Occipital lobe (tissue), 2 donors: Measurements from ENCODE around the gene ATXN10. TPM values are rescaled to one million over a fixed set of nuclear protein-coding genes. Genes with fewer than 3 reads are reported as not detected.
A peak's percentile ranks its signal among the peaks of the same experiment; 100 is the strongest.
"Not testable (repeated sequence)": the region's sequence is repeated elsewhere in the genome, so short reads cannot be mapped to it uniquely, and the experiment has no call there.

Source experiments
- DNase-seq: peaks from one replicate; lab custom pipeline; 2025; lab: John Stamatoyannopoulos, UW
- total RNA-seq: library from RNA; depleted of rRNA; stranded (reverse); fragments of >200 nt; gene quantifications from one replicate; pipeline ENCODE4 v1.2.3, GENCODE V29; 2014

ATXN10 gene
- total RNA-seq, 1 donor from 2014 or later, result 326 TPM

- no peak for DNase-seq
Observed at GRCh38 chr22:45784357-45785277, 113.0 kb downstream of the ATXN10 start.

DNA sequence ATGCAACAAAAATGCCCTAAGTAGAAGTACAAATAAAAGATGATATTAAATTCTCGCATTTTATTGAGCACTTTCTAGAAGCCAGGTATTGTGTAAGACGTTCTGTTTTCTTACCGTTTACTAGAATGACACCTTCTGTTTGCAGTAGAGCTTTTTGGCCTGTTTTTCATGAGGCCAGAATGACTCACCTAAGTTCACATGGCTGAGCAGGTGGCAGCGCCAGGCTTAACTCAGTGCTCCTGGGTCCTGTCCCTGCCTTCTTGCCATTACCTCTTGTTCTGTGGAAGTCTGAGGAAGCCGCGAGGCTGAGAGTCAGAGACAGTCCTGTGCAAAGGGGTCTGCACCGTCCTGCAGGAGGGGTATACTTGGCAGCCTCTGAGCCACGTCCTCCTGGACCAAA, 113.8 kb downstream of the ATXN10 start:
- DNase-seq, result no peak

DNA sequence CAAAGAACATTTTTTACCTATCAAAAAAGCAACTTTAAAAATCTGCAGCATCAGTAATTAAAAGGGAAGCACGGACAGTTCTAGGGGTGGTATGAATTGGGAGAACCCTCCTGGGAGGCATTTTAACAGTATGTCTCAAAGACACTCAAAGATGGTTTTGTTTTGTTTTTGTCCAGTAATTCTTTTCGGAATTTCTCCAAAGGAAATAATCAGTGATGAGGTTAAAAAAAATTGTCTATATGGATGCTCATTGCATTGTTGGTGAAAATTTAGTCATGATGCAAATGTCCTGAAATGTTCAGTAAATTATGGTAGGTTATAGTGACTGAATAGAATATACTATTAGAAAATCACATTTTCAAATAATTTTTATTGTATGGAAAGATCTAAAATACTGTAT, 115.1 kb downstream of the ATXN10 start:
- no peak for DNase-seq

GRCh38 chr22:45787759-45788158, 116.1 kb downstream of the ATXN10 start:
- no peak for DNase-seq

DNA sequence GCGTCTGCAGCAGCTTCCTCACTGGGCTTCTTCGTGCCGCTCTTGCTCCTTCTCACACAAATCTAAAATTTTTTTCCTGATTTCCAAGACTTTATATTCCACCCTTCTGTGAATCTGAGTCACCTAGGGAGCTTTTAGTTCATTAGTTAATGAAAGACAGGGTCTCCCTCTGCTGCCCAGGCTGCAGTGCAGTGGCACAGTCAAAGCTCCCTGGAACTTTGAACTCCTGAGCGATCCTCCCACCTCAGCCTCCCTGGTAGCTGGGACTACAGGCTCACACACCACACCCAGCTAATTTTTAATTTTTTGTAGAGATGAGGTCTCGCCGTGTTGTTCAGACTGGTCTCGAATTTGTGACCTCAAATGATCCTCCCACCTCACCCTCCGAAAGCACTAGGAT, 116.9 kb downstream of the ATXN10 start:
- DNase-seq, result no peak

DNA sequence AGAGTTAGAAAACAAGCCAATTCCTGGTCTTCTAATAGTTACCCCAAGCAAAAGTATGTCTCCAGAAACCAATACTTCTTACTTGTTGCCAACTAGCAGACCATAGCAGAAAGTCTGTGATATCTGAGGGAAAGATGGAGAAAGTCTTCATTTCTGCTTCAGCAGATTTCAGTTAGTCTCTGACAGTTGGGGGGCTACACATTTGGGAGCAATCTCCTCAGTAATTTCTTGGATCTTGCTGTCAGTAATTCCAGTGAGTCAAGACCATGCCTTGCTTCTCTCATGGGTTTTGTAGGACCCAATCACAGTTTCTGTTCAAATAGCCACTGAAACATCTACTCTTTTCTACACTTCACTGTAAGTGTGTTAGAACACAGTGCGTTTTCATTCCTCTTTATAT, 118.8 kb downstream of the ATXN10 start:
- no peak for DNase-seq

DNA sequence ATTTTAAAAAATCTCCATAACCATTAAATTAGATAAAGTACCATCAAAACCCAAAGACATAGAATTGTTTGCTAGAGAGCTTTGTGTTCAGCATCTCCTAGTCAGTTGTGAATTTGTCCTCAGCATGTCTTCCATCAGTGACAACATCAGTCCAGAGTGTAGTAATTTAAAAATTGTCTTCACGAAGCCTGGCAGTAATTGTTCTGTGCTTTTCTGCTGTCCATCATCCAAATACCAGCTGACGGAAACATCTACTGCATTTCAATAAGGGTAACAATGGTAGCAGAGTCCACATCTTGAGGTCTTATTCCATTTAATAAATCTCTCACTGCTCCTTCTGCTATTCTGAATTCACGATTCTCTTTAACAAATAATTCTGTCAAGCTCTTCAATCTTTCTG, 121.5 kb downstream of the ATXN10 start:
- no peak for DNase-seq

DNA sequence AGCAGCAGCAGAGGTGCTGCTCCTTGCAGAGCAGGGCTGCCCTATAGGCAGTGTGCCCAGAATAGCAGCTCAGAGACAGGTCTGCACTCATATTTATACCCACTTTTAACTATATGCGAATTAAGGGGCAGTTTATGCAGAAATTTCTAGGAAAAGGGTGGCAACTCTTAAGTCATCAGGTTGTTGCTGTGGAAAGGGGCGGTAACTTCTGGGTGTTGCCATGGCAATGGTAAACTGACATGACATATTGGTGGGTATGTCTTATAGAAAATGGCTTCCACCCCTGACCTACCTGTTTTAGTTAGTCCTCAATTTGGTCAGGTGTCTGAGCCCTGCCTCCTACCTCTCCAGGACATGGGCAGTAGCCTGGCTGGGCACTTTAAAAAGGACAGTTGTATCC, 122.3 kb downstream of the ATXN10 start:
- no peak for DNase-seq

- not testable (repeated sequence) for DNase-seq
Observed at GRCh38 chr22:45796009-45796408, 124.4 kb downstream of the ATXN10 start.

DNA sequence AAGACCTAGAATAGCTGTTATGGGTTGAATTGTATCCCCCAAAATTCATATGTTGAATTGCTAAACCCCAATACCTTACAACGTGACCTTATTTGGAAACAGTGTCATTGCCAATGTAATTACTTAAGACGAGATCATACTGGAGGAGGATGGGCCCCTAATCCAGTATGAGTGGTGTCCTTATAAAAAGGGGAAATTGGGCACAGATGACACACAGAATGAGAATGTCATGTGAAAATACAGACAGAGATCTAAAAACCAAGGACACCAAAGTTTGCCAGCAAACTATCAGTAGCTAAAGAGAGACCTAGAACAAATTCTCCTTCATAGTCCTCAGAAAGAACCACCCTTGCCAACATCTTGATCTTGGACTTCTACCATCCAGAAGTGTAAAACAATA, 127.7 kb downstream of the ATXN10 start:
- no peak for DNase-seq

DNA sequence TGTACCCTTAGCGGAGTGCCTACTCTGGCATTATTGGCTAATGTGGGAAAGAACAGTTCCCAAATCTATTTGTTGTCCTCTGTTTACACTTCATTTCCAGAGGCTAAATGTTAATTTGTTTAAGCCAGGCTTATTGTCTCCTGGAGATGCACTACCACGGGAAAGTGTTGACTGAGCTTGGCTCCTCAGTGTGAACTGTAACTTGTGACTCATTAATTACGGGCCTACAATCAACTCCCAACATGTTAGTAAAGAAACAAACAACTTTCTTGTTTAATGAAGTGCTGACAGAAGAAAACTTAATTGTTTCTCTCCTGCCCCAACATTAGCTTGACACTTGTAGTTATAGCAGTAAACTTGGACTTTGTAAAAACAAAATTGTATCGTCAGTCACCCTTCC, 130.4 kb downstream of the ATXN10 start:
- DNase-seq, result no peak

GRCh38 chr22:45804319-45804985, 132.8 kb downstream of the ATXN10 start:
- no peak for DNase-seq

GRCh38 chr22:45804986-45805325, 133.3 kb downstream of the ATXN10 start:
- no peak for DNase-seq

DNA sequence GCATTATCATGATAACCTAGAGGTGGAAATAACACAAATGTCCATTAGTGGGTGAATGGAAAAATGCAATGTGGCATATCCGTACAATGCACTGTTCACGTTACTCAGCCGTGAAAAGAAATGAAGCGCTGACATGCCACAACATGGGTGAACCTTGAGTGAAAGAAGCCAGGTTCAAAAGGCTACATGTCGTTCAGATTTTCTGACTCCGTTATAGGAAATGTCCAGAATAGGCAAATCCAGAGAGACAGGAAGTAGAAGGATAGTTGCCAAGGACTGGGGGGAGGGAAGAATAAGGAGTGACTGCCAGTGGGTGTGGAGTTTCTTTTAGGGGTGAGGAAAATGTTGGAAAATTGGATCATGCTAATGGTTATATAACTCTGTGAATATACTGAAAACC, 133.8 kb downstream of the ATXN10 start:
- no peak for DNase-seq

- DNase-seq, result no peak
Observed at GRCh38 chr22:45807156-45807915, 135.7 kb downstream of the ATXN10 start.

DNA sequence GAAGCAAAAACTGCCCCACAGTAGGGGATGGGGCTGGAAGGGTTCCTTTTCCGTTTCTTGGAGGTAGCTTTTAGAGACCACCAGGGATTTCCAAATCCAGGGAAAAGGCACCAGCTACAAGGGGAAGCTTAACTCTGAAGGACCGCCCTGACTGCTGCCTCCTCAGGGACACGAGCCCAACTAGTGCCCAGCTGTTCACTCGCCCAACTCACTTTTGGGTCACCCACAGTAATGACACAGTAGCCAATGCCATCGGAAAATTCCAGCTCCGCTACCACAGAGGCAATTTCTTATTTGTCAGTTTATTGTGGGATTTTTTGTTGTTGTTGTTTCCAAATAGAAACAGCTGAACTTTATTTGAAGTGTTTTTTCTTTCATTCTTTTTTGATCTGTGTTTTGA, 141.3 kb downstream of the ATXN10 start:
- no peak for DNase-seq

DNA sequence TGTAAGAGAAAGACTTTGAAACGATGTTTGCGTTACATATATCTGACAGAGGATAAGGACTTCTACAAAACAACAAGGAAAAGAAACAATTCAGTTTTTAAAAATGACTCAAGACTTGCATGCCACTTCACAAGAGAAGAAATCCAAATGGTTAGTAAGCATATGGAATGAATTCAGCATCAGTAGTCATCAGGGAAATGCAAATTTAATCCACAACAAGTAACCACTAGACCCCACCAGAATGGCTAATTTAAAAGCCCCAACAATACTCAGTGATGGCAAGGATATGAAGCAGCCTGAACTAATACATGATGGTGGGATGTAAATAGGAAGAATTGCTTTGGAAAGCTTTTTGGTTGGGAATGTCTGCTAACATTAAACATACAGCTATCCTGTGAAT, 142.6 kb downstream of the ATXN10 start:
- DNase-seq, result no peak

- no peak for DNase-seq
Observed at GRCh38 chr22:45816776-45817175, 145.1 kb downstream of the ATXN10 start.

DNA sequence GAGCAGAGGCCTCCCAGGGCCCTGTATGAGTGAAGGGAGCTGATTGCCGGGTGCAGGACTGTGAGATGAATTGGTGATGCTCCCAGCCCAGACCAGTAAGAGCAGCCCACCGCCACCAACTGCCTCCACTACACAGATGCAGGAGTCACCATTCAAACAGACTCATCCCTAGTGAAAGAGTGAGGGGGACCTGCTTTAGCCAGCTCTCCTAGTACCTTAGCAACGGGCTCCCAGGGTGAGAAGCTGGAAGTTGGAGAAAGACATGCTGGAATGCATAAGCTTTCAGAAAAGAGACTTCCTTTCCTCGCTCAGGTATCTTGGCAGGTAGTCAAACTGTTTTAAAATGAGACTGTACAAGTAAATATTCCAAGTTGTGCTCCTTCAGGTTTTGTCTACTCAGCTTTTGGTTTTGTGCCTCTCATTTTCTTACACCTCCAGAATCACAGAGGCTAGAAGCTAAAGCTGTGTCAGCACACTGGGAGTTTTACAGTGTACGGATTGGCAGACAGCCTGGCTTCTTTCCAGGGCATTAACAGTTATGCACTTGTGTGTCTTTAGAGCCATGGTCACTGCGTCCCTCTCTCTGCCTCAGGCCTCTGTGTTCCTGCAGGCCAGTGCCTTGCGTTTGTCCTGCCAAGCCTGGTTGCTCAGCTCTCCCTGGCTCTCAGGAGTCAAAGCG, 146.2 kb downstream of the ATXN10 start:
- DNase-seq, result peak; percentile 28

- no peak for DNase-seq
Observed at GRCh38 chr22:45818424-45819085, 146.9 kb downstream of the ATXN10 start.

GRCh38 chr22:45819305-45819704, 147.7 kb downstream of the ATXN10 start:
- DNase-seq, result no peak
